SIG-M5 treated with dmso at 0.1 percent for 504 hours (cell line): ENCODE measurements around the gene PPIL3.

ENCODE experiments used
- DNase-seq: peaks from one replicate; lab custom pipeline; 2025; ENCODE audit not compliant: unreplicated experiment; lab: John Stamatoyannopoulos, UW

Gene PPIL3

GRCh38 chr2:200861617-200862155, 27.2 kb downstream of the PPIL3 start:
- no peak for DNase-seq

GRCh38 chr2:200860092-200860795, 28.6 kb downstream of the PPIL3 start:
- DNase-seq, result no peak

GRCh38 chr2:200856806-200857205, 32.1 kb downstream of the PPIL3 start:
- DNase-seq, result no peak

GRCh38 chr2:200852605-200853004, 36.3 kb downstream of the PPIL3 start:
- DNase-seq, result no peak

GRCh38 chr2:200851398-200852248, 37.3 kb downstream of the PPIL3 start:
- no peak for DNase-seq

- DNase-seq, result no peak
Measured at GRCh38 chr2:200850512-200851256, 38.2 kb downstream of the PPIL3 start.

- DNase-seq, result no peak
Measured at GRCh38 chr2:200847939-200848338, 40.9 kb downstream of the PPIL3 start.

GRCh38 chr2:200847269-200847668, 41.6 kb downstream of the PPIL3 start:
- DNase-seq, result no peak

GRCh38 chr2:200845669-200846325, 43.1 kb downstream of the PPIL3 start:
- DNase-seq, result no peak

GRCh38 chr2:200845194-200845593, 43.7 kb downstream of the PPIL3 start:
- no peak for DNase-seq

GRCh38 chr2:200843993-200844948, 44.6 kb downstream of the PPIL3 start:
- no peak for DNase-seq

GRCh38 chr2:200839513-200839912, 49.4 kb downstream of the PPIL3 start:
- no peak for DNase-seq

GRCh38 chr2:200834701-200835100, 54.2 kb downstream of the PPIL3 start:
- DNase-seq, result no peak

GRCh38 chr2:200829258-200829655, 59.6 kb downstream of the PPIL3 start:
- no peak for DNase-seq

- no peak for DNase-seq
Measured at GRCh38 chr2:200828572-200829257, 60.2 kb downstream of the PPIL3 start.

GRCh38 chr2:200828104-200828503, 60.8 kb downstream of the PPIL3 start:
- DNase-seq, result no peak

GRCh38 chr2:200821686-200822245, 67.1 kb downstream of the PPIL3 start:
- no peak for DNase-seq
